Fibroblast of peridontal ligament (primary cell): ENCODE data around the gene LOXHD1.
A peak's percentile ranks its signal among the peaks of the same experiment; 100 is the strongest.

Experiments
- DNase-seq: peaks from one replicate; pipeline ENCODE4 v3.0.0-alpha.2; 2010; ENCODE audit errors: extremely low read depth

The LOXHD1 gene

GRCh38 chr18:46477425-46478011, 179.5 kb downstream of the LOXHD1 start:
- no peak for DNase-seq

GRCh38 chr18:46475390-46475752, 181.6 kb downstream of the LOXHD1 start:
- no peak for DNase-seq

- DNase-seq: no peak
Measured at GRCh38 chr18:46474487-46475389, 182.3 kb downstream of the LOXHD1 start.

GRCh38 chr18:46471809-46472498, 185.1 kb downstream of the LOXHD1 start:
- DNase-seq: no peak

GRCh38 chr18:46470714-46471113, 186.3 kb downstream of the LOXHD1 start:
- no peak for DNase-seq

GRCh38 chr18:46469186-46469915, 187.7 kb downstream of the LOXHD1 start:
- peak; percentile 1 for DNase-seq

- DNase-seq: no peak
Measured at GRCh38 chr18:46468426-46469180, 188.4 kb downstream of the LOXHD1 start.

GRCh38 chr18:46466234-46467160, 190.5 kb downstream of the LOXHD1 start:
- no peak for DNase-seq

- no peak for DNase-seq
Measured at GRCh38 chr18:46464926-46465655, 191.9 kb downstream of the LOXHD1 start.

GRCh38 chr18:46462523-46462922, 194.5 kb downstream of the LOXHD1 start:
- no peak for DNase-seq

GRCh38 chr18:46461993-46462392, 195.0 kb downstream of the LOXHD1 start:
- DNase-seq: no peak

GRCh38 chr18:46460754-46461153, 196.3 kb downstream of the LOXHD1 start:
- DNase-seq: no peak

GRCh38 chr18:46459789-46460455, 197.1 kb downstream of the LOXHD1 start:
- no peak for DNase-seq

GRCh38 chr18:46458472-46458871, 198.5 kb downstream of the LOXHD1 start:
- DNase-seq: no peak

GRCh38 chr18:46456691-46457090, 200.3 kb downstream of the LOXHD1 start:
- DNase-seq: no peak

- DNase-seq: no peak
Measured at GRCh38 chr18:46452820-46453219, 204.2 kb downstream of the LOXHD1 start.

GRCh38 chr18:46449499-46449898, 207.5 kb downstream of the LOXHD1 start:
- DNase-seq: no peak

- no peak for DNase-seq
Measured at GRCh38 chr18:46449033-46449432, 208.0 kb downstream of the LOXHD1 start.

GRCh38 chr18:46448347-46448746, 208.7 kb downstream of the LOXHD1 start:
- DNase-seq: no peak
